MM.1S (cell line): ENCODE data around the gene ATP6V1F.

Experiments
- DNase-seq: peaks from one replicate; pipeline ENCODE4 v3.0.0-alpha.2; 2015
- H2AFZ ChIP-seq: fragments of 300-600 bp; sonication (generic); 2 replicates; pipeline ENCODE4 v1.6.0; 2016; ENCODE audit warnings: antibody characterized with exemption, low read length
- H3F3A ChIP-seq: fragments of 300-600 bp; sonication (generic); 2 replicates; pipeline ENCODE4 v1.6.1; 2016; ENCODE audit warnings: mild to moderate bottlenecking, antibody characterized with exemption, low read length, moderate library complexity, mixed read lengths; ENCODE audit not compliant: insufficient read depth
- H3K27ac ChIP-seq: fragments of 300-600 bp; sonication (generic); 2 replicates; pipeline ENCODE4 v1.5.1; 2016; ENCODE audit warnings: mild to moderate bottlenecking, low read length
- H3K27me3 ChIP-seq: fragments of 300-600 bp; sonication (generic); replicated peaks from 2 replicates; pipeline ENCODE4 v1.6.0; 2016; ENCODE audit warnings: low read length; ENCODE audit not compliant: insufficient read depth
- H3K36me3 ChIP-seq: fragments of 300-600 bp; sonication (generic); replicated peaks from 2 replicates; pipeline ENCODE4 v1.6.1; 2016; ENCODE audit warnings: mild to moderate bottlenecking, low read length, mixed read lengths; ENCODE audit not compliant: insufficient read depth
- H3K4me1 ChIP-seq: fragments of 300-600 bp; sonication (generic); 2 replicates; pipeline ENCODE4 v1.6.1; 2016; ENCODE audit warnings: low read length, mixed read lengths
- H3K4me2 ChIP-seq: fragments of 300-600 bp; sonication (generic); 2 replicates; pipeline ENCODE4 v1.6.0; 2016; ENCODE audit warnings: low read depth, low read length
- H3K4me3 ChIP-seq: fragments of 300-600 bp; sonication (generic); 2 replicates; pipeline ENCODE4 v1.5.1; 2016; ENCODE audit warnings: low read length, mixed read lengths
- H3K79me2 ChIP-seq: fragments of 300-600 bp; sonication (generic); 2 replicates; pipeline ENCODE4 v1.6.1; 2016; ENCODE audit warnings: mixed run types, low read length, mixed read lengths
- H3K9ac ChIP-seq: fragments of 300-600 bp; sonication (generic); 2 replicates; pipeline ENCODE4 v1.6.1; 2016; ENCODE audit warnings: low read length, mixed read lengths
- H3K9me2 ChIP-seq: fragments of 300-600 bp; sonication (generic); replicated peaks from 2 replicates; pipeline ENCODE4 v1.6.1; 2016; ENCODE audit warnings: mild to moderate bottlenecking, low read length, mixed read lengths; ENCODE audit not compliant: insufficient read depth
- H3K9me3 ChIP-seq: fragments of 300-600 bp; sonication (generic); replicated peaks from 2 replicates; pipeline ENCODE4 v1.6.1; 2016; ENCODE audit warnings: mild to moderate bottlenecking, low read length, mixed read lengths; ENCODE audit not compliant: insufficient read depth
- H4K20me1 ChIP-seq: fragments of 300-600 bp; sonication (generic); 2 replicates; pipeline ENCODE4 v1.6.1; 2016; ENCODE audit warnings: mild to moderate bottlenecking, low read length, moderate library complexity, mixed read lengths; ENCODE audit not compliant: insufficient read depth
- CTCF ChIP-seq: fragments of 300-600 bp; sonication (generic); IDR thresholded peaks from 2 replicates; pipeline ENCODE4 v1.5.1; 2016; ENCODE audit warnings: antibody characterized with exemption, low read length, mixed read lengths
- EZH2 ChIP-seq: fragments of 300-600 bp; sonication (generic); optimal IDR thresholded peaks from 2 replicates; pipeline ENCODE3; 2017; ENCODE audit warnings: low read depth, mild to moderate bottlenecking, antibody characterized with exemption, low read length, mixed read lengths
- EZH2phosphoT487 ChIP-seq: fragments of 300-600 bp; sonication (generic); IDR thresholded peaks from 2 replicates; pipeline ENCODE4 v1.6.1; 2018; ENCODE audit warnings: antibody characterized with exemption, low read length

Gene ATP6V1F

GRCh38 chr7:128841171-128841690 is 21.4 kb upstream of the ATP6V1F start:
- 0 out of 2 replicates have a peak, but pooled peaks cover 3% of the 10 kb centered on the region for H3K4me1 ChIP-seq
- H3K9me2 ChIP-seq, result no peaks in the 10 kb centered on the region
- H3K4me3 ChIP-seq, result no peak overlapping the region
- H3K9me3 ChIP-seq, result no peaks in the 10 kb centered on the region
- H3K4me2 ChIP-seq, result no peak overlapping the region
- no peak overlapping the region for H2AFZ ChIP-seq
- no peaks in the 10 kb centered on the region for H3K79me2 ChIP-seq
- H3F3A ChIP-seq, result no peaks in the 10 kb centered on the region
- DNase-seq, result no peak
- H3K27me3 ChIP-seq, result peaks cover 22% of the 10 kb centered on the region
- no peaks in the 10 kb centered on the region for H4K20me1 ChIP-seq
- no peaks in the 10 kb centered on the region for H3K36me3 ChIP-seq
- TF ChIP-seq EZH2phosphoT487, result no peak
- H3K9ac ChIP-seq, result no peak overlapping the region
- H3K27ac ChIP-seq, result no peak overlapping the region

- H3K4me3 ChIP-seq, result no peak overlapping the region
- peak overlapping the region; percentile 37; the same call in 1 of the 2 replicates for H2AFZ ChIP-seq
- no peaks in the 10 kb centered on the region for H3K36me3 ChIP-seq
- H3K79me2 ChIP-seq, result no peaks in the 10 kb centered on the region
- TF ChIP-seq EZH2 (no peak), CTCF (peak; percentile 92)
- peaks cover 30% of the 10 kb centered on the region for H3K27me3 ChIP-seq
- no peaks in the 10 kb centered on the region for H3F3A ChIP-seq
- DNase-seq, result peak; percentile 59
- no peaks in the 10 kb centered on the region for H4K20me1 ChIP-seq
- peak overlapping the region; percentile 33; the same call in 1 of the 2 replicates for H3K4me2 ChIP-seq
- no peak overlapping the region for H3K27ac ChIP-seq
- H3K9ac ChIP-seq, result no peak overlapping the region
- 0 out of 2 replicates have a peak, but pooled peaks cover 3% of the 10 kb centered on the region for H3K4me1 ChIP-seq
- no peaks in the 10 kb centered on the region for H3K9me2 ChIP-seq
- no peaks in the 10 kb centered on the region for H3K9me3 ChIP-seq
Observed at GRCh38 chr7:128841921-128842673, 20.6 kb upstream of the ATP6V1F start.

GRCh38 chr7:128842674-128843641 is 19.7 kb upstream of the ATP6V1F start:
- H3K9ac ChIP-seq, result no peak overlapping the region
- no peaks in the 10 kb centered on the region for H3K79me2 ChIP-seq
- TF ChIP-seq CTCF, result no peak
- TF ChIP-seq EZH2phosphoT487, result no peak
- TF ChIP-seq EZH2, result no peak
- no peak for DNase-seq
- H3K9me3 ChIP-seq, result no peaks in the 10 kb centered on the region
- H3K9me2 ChIP-seq, result no peaks in the 10 kb centered on the region
- no peak overlapping the region for H3K4me2 ChIP-seq
- H3K27ac ChIP-seq, result no peak overlapping the region
- no peaks in the 10 kb centered on the region for H3K36me3 ChIP-seq
- H3F3A ChIP-seq, result no peaks in the 10 kb centered on the region
- H3K4me1 ChIP-seq, result 0 out of 2 replicates have a peak, but pooled peaks cover 3% of the 10 kb centered on the region
- peaks cover 30% of the 10 kb centered on the region for H3K27me3 ChIP-seq
- no peaks in the 10 kb centered on the region for H4K20me1 ChIP-seq
- no peak overlapping the region for H3K4me3 ChIP-seq
- no peak overlapping the region for H2AFZ ChIP-seq
